Vagina (tissue), 2 donors: Measurements from ENCODE around the gene USP40. TPM values are rescaled to one million over a fixed set of nuclear protein-coding genes. Genes with fewer than 3 reads are reported as not detected.

Source experiments
- DNase-seq, 2 donors: peaks; one replicate each; pipeline ENCODE4 v3.0.0-alpha.2; 2017; ENCODE audit errors: extremely low spot score in 2 of 2
- H3K27ac ChIP-seq: fragments of 200-600 bp; sonication (generic); one replicate; pipeline ENCODE4 v1.5.1; 2019
- H3K27me3 ChIP-seq: fragments of 200-600 bp; sonication (generic); one replicate; pipeline ENCODE4 v1.5.1; 2019
- H3K36me3 ChIP-seq, 2 donors: fragments of 200-600 bp; sonication (generic); one replicate each; pipeline ENCODE4 v1.5.1; 2017 to 2019
- H3K4me1 ChIP-seq: fragments of 200-600 bp; sonication (generic); one replicate; pipeline ENCODE4 v1.5.1; 2019
- H3K4me3 ChIP-seq, 2 donors: fragments of 200-600 bp; sonication (generic); 1 replicate in 1 of 2; 2 replicates in 1 of 2; pipeline ENCODE4 v1.5.1; 2016 to 2019
- H3K9me3 ChIP-seq: fragments of 200-600 bp; sonication (generic); one replicate; pipeline ENCODE4 v1.5.1; 2019
- CTCF ChIP-seq, 3 experiments: fragments of 450-650 bp in 2 of 3; fragments of 200-600 bp in 1 of 3; sonication (generic) in 1 of 3; IDR thresholded peaks; one replicate each; pipeline ENCODE4 v1.5.1; 2017 to 2019; ENCODE audit warnings: antibody characterized with exemption in 3 of 3, mild to moderate bottlenecking in 2 of 3, moderate library complexity in 2 of 3
- POLR2A ChIP-seq, 2 donors: fragments of 450-650 bp; IDR thresholded peaks; one replicate each; pipeline ENCODE4 v1.6.1; 2017; ENCODE audit warnings: antibody characterized with exemption in 2 of 2, mild to moderate bottlenecking in 2 of 2, moderate library complexity in 2 of 2
- POLR2AphosphoS5 ChIP-seq, 2 donors: sonication (generic); formaldehyde crosslinking; IDR thresholded peaks; one replicate each; pipeline ENCODE4 v1.9.0; 2017; ENCODE audit warnings: antibody characterized with exemption in 2 of 2, mild to moderate bottlenecking in 2 of 2, low read depth in 1 of 2; ENCODE audit not compliant: insufficient read depth in 1 of 2
- intact Hi-C: fragments of 100-400 bp; cut with DNase I; formaldehyde crosslinking; loops from one replicate; pipeline ENCODE4 v1.15.1; 2023
- total RNA-seq: library from RNA; depleted of rRNA; stranded (reverse); fragments of >200 nt; gene quantifications from one replicate; pipeline ENCODE4 v1.2.3, GENCODE V29; 2016

The USP40 gene
- total RNA-seq, 1 donor from 2014 or later = 50.1 TPM

GRCh38 chr2:233456934-233457333, 109.6 kb downstream of the USP40 start:
- Histone ChIP-seq H3K4me3 (no peak overlapping the region), H3K4me1 (no peaks in the 10 kb centered on the region), H3K36me3 (peaks cover 0 to 34% of the 10 kb centered on the region in 2 donors), H3K9me3 (no peaks in the 10 kb centered on the region), H3K27me3 (no peaks in the 10 kb centered on the region), H3K27ac (no peak overlapping the region)
- TF ChIP-seq CTCF (IDR thresholded peaks at IDR 0.05) (no peak), POLR2A (IDR thresholded peaks at IDR 0.05) (no peak), POLR2AphosphoS5 (IDR thresholded peaks at IDR 0.05; ENCODE audit: insufficient read depth in 1 of 2, low read depth in 1 of 2) (no peak)
- no peak for DNase-seq
- intact Hi-C loops = no loop called here

GRCh38 chr2:233456111-233456510, 110.5 kb downstream of the USP40 start:
- Histone ChIP-seq H3K9me3 (no peaks in the 10 kb centered on the region), H3K27me3 (no peaks in the 10 kb centered on the region), H3K36me3 (peaks cover 0 to 25% of the 10 kb centered on the region in 2 donors), H3K4me1 (no peaks in the 10 kb centered on the region), H3K27ac (no peak overlapping the region), H3K4me3 (no peak overlapping the region)
- intact Hi-C loops = no loop called here
- no peak for TF ChIP-seq POLR2A (IDR thresholded peaks at IDR 0.05)
- TF ChIP-seq POLR2AphosphoS5 (IDR thresholded peaks at IDR 0.05; ENCODE audit: insufficient read depth in 1 of 2, low read depth in 1 of 2) = no peak
- no peak for TF ChIP-seq CTCF (IDR thresholded peaks at IDR 0.05)
- DNase-seq = no peak

GRCh38 chr2:233455491-233455890, 111.1 kb downstream of the USP40 start:
- no peak for DNase-seq
- no peaks in the 10 kb centered on the region for H3K9me3 ChIP-seq
- TF ChIP-seq CTCF (IDR thresholded peaks at IDR 0.05) (no peak), POLR2AphosphoS5 (IDR thresholded peaks at IDR 0.05; ENCODE audit: insufficient read depth in 1 of 2, low read depth in 1 of 2) (no peak)
- no peak overlapping the region for H3K4me3 ChIP-seq
- intact Hi-C loops = no loop called here
- no peak overlapping the region for H3K27ac ChIP-seq
- H3K36me3 ChIP-seq = peaks cover 0 to 27% of the 10 kb centered on the region in 2 donors
- no peaks in the 10 kb centered on the region for H3K4me1 ChIP-seq
- no peaks in the 10 kb centered on the region for H3K27me3 ChIP-seq

DNA sequence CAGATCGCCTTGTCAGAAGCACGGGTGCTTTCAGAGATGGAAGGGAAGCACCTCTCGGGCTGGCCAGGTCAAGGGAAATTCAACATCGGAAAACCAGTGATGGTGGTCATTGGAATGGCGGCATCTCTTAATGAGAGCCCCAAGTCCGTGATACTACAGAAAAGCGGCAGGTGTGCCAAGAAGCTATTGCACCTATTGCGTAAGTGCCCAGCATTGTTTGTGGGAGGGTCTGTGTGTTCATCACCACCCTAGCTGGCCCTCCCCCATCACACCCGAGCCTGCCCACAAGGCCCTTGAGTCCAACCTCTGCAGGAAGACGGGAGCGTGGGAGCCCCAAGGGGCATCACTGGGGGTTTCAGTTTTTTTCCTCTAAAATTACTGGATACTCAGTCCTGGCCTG, 111.6 kb downstream of the USP40 start:
- peaks cover 0 to 32% of the 10 kb centered on the region in 2 donors for H3K36me3 ChIP-seq
- no peak for DNase-seq
- H3K9me3 ChIP-seq = no peaks in the 10 kb centered on the region
- H3K27me3 ChIP-seq = no peaks in the 10 kb centered on the region
- H3K4me1 ChIP-seq = no peaks in the 10 kb centered on the region
- intact Hi-C loops = no loop called here
- no peak overlapping the region for H3K27ac ChIP-seq
- no peak overlapping the region for H3K4me3 ChIP-seq
- TF ChIP-seq POLR2AphosphoS5 (IDR thresholded peaks at IDR 0.05; ENCODE audit: insufficient read depth in 1 of 2, low read depth in 1 of 2) = no peak

DNA sequence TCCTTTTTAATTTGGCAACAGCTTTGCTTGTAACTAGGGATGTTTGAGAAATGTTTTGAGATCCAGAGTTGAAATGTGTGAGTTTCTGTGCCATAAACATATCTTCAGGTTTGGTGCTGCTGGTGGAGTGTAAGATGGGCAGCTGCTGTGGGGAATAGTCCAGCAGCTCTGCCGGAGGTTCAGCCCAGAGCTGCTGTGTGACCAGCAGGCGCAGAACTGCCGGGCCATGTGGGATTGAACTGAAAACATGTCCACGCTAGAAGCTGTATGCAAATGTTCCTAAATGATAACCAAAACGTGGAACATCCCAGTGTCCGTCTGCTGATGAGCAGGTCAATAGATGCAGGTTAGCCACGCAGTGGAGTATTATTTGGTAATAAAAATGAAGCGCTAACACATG, 112.7 kb downstream of the USP40 start:
- Histone ChIP-seq H3K4me1 (no peaks in the 10 kb centered on the region), H3K27me3 (no peaks in the 10 kb centered on the region), H3K27ac (no peak overlapping the region), H3K4me3 (no peak overlapping the region), H3K36me3 (peaks cover 0 to 38% of the 10 kb centered on the region in 2 donors), H3K9me3 (no peaks in the 10 kb centered on the region)
- no peak for DNase-seq
- TF ChIP-seq CTCF (IDR thresholded peaks at IDR 0.05) (no peak), POLR2A (IDR thresholded peaks at IDR 0.05) (no peak), POLR2AphosphoS5 (IDR thresholded peaks at IDR 0.05; ENCODE audit: insufficient read depth in 1 of 2, low read depth in 1 of 2) (no peak)
- intact Hi-C loops = no loop called here
